ENCODE measurements around the gene CCDC57.
"Not testable (repeated sequence)": the region's sequence is repeated elsewhere in the genome, so short reads cannot be mapped to it uniquely, and the experiment has no call there.

The CCDC57 gene

DNA sequence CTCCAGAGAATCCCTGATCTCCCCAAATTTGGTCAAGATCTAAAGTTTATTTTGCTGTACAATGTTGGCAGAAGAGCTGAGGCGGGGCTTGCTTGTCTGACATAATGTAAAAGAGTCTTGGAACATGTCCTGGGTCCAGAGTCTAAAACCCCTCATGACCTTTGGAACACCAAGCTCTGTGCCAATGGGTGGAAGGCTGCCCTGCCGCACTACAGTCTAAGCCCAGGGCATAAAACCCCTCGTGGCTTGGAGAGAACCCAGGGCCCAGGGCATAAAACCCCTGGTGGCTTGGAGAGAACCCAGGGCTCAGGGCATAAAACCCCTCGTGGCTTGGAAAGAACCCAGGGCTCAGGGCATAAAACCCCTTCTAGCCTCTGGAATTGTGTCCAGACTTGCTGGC lies 36.7 kb downstream of the CCDC57 start:
- no peak for DNase-seq (ENCODE audit: low read depth)

DNA sequence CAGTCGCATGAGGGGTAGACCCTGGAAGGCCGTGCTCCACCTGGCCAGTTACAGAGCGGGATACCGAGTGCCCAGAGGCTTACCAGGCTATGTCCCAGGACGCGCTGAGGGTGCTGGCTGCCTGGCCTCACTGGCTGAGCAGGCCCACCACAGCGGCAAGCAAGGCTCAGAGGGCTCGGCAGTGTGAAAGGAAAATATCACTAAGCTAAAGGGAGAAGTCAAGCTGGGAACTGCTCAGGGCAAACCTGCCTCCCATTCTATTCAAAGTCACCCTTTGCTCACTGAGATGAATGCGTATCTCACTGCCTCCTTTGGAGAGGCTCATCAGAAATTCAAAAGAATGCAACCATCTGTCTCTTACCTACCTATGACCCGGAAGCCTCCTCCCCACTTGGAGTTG lies 37.4 kb downstream of the CCDC57 start:
- no peak for DNase-seq (ENCODE audit: low read depth)

DNA sequence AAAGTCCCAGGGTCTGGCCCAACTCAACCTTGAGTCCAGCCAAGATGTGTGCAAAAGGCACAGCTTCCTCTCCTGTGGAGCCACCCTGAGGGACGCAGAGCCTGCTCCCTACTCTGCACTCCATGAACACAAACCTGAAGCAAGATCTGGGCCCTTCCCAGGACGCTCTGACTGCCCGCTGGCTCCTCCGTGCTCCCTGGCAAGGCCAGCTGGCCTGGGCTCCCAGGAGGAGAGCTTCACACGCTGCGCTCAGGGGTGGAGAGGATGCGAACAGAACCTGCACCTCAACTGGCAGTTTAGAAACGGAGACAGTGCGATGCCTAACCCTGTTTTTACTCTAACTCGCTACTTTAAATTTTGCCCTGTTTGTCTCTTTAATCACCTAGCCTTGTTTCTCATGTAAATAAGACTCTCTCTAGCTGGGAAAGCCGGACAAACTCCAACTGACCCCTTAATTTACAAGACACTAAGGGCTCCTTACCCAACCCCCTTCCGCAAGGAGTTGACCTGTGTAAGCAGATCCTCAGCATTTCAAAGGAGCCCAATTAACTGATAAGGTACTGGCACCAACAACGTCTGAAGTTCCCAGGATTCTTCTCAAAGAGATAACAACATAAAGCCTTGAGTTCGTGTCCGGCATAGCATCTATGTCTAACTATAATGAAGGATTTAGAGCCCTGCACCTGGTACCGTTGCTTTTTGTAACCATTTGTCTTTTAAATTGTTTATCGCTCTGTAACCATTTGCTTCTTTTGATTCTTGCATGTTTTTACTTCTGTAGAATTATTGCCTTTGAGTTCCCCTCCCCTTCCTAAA lies 38.4 kb downstream of the CCDC57 start:
- not testable (repeated sequence) for DNase-seq (ENCODE audit: low read depth)

DNA sequence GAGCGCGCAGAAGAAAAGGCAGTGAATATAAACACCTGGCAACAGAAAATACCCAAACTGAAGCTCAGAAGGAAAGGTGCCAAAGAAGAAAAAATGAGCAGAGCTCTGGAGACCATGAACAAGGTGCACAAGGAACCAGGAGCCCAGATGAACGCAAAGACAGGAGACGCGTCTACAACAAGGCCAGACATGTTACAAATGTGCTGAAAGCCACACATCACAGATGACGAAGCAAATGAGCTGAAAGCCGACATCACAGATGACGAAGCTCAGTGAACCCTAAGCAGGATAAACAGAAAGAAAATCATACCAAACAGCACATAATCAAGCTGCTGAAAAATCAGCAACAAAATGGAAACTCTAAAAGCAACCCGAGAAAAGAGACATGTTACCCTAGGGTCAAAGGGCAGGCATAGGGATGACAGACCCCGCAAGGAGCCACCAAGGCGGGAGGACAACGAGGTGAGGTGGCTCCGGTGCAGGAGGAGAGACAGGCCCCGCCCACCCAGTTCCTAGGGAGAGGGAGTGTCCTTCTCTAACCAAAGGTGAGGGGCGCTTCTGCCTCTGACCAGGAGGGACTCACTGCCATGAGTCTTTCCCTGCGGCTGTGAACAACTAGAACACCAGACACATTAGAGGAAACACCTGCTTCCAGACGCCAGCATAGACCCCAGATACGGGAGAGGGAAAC lies 39.1 kb downstream of the CCDC57 start:
- DNase-seq (ENCODE audit: low read depth) = no peak

DNA sequence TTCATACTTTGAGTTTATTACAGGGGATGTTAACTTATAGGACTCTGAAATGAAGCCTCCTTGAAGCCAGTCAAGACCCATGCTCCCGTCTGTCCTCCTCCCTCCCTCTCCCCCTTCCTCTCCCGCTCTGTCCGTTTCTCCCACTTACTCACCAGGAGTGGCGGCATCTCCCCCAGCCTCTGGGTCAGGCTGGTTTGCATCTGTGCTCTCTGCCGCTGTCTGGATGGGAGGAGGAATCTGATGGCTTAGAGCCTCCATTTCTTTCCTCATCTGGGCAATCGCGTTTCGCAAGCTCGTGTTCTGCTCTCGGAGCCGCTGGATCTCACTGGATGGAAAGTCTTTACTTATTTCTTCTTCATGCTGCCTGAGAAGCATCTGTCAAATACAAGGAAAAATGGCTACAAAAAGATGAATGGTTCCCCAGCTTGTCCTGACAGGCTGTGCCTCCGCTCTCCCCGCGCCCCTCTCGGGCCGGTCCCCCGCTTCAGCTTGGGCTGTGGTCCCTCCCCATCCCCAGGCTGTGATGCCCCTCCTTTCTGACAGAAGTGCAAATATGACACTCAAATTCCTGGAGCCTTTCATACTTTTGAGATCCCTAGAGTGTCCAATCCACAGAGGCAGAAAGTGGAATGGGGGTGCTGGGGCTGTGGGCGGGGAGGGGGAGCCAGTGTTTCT lies 40.0 kb downstream of the CCDC57 start:
- no peak for DNase-seq (ENCODE audit: low read depth)

DNA sequence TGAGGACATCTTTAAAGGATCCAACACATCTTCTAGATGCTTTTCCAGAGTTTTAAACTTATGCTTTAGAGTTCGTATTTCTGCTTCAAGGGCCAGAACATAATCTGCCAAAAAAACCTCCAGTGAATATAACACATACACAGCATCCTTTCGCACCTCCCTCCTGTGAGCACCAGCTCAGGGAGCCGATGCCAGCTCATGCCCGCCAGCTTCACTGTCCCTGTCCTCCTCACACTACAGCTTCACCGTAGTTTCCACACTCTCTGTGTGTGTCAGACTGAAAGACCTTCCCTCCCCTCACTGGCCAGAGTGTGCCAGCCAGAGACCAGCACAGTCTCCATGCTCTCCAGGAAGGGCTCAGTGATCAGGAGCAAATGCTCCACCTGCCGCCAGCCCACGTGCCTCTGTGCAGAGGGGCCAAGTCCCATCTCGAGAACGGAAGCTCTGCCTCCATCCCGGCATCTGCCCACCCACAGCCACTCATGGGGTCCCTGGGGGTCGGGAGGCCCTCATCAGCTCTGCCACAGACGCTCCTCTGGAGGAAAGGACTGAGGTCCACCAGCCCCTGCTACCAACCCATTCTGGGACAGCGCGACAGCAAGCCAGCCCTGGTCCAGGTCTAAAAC lies 40.8 kb downstream of the CCDC57 start:
- DNase-seq (ENCODE audit: low read depth) = no peak

DNA sequence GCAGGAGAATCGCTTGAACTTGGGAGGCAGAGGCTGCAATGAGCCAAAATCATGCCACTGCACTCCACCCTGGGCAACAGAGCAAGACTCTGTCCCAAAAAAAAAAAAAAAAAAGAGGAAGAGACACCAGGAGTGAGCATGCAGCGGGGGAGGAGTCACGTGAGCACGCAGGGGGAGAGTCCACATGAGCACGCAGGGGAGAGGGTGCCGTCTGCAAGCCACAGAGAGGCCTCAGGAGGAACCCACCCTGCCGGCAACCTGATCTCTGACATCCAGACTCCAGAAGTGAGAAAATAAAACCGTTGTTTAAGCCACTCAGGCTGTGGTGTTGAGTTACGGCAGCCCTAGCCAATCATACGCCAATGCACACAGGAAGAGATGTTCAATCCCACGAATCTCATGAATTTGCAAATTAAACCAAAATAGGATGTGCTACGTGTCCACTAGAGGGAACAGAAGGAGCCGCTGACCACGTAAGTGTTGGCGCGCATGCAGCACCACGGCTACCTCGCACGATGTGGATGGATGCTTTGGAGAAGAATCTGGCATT lies 42.2 kb downstream of the CCDC57 start:
- no peak for DNase-seq (ENCODE audit: low read depth)

DNA sequence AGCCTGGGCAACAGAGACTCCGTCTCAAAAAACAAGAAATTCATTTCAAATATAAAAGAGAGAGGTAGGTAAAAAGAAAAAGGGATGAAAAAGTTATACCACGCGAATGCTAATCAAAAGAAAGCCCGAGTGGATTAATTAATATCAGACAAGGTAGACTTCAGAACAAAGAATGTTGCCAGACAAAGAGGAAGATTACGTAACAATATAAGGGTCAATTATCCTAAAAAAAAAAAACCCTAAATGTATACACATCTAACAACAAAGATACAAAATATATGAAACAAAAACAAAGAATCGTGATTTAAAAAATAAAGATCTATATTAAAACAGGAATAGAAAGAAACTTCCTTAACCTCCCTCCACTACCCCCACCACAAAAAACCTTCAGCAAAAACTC lies 44.1 kb downstream of the CCDC57 start:
- DNase-seq (ENCODE audit: low read depth) = no peak

DNA sequence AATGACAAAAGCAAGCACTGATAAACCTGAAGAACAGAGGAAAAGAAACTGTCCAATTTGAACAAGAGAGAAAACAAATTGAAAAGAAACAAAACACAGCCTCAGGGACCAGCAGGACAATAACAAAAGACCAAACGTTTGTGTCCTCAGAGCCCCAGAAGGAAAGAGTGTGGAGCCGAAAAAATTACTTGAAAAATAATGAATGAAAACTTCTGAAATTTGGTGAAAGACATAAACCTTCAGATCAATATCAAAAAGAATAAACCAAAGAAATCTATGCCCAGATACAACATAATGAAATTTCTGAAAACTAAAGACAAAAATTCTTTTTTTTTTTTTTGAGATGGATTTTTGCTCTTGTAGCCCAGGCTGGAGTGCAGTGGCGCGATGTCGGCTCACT lies 45.6 kb downstream of the CCDC57 start:
- DNase-seq (ENCODE audit: low read depth) = no peak

DNA sequence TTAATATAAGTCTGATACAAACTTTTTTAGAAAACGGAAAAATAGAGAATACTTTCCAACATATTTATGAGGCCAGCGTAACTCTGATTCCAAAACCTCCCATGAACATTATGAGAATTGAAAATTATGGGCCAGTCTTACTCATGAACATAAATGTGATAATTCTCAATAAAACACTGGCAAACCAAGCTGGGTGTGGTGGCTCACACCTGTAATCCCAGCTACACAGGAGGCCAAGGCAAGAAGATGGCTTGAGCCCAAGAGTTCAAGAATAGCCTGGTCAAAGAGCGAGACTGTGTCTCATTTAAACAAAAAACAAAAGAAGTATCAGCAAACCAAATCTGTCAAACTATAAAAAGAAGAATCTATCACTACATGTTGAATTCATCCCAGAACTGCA lies 47.8 kb downstream of the CCDC57 start:
- no peak for DNase-seq (ENCODE audit: low read depth)

DNA sequence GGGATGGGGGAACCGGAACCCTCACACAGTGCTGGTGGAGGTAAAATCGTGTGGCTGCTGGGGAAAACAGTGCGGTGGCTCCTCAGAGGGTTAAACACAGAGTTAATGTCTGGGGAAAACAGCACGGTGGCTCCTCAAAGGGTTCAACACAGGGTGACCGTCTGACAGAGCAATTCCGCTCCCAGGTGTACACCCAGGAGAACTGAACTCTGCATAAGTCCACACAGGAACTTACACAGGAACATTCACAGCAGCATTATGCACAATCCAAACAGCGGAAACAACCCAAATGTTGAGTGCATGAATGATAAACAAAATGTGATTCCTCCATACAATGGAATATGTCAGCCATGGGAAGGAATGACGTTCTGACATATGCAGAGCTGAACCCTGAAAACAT lies 51.4 kb downstream of the CCDC57 start:
- DNase-seq (ENCODE audit: low read depth) = no peak

DNA sequence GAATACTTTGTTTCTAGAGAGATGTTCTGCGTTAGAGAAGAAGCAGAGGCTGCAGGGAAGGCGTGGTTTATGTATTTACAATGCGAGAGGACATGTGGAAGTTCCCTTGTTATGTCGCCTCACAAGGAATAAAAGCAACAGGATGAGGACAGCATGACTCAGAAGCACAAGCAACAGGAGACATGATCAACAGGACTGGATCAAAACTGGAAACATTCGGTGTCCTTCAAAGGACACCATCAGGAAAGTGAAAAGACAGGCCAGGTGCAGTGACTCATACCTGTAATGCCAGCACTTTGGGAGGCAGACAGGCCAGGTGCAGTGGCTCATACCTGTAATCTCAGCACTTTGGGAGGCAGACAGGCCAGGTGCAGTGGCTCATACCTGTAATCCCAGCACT lies 52.6 kb downstream of the CCDC57 start:
- no peak for DNase-seq (ENCODE audit: low read depth)

DNA sequence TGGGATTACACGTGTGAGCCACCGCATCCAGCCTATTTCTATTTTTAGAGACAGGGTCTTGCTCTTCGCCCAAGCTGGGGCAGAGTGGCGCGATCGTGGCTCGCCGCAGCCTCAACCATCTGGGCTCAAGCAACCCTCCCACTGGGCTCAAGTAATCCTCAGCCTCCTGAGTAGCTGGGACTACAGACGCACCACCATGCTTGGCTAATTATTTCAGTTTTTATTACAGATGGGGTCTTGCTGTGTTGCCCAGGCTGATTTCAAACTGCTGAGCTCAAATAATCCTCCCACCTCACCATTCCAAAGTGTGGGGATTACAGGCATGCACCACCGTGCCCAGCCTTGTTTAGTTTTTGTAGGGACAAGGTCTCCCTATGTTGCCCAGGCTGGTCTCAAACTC lies 53.8 kb downstream of the CCDC57 start:
- DNase-seq (ENCODE audit: low read depth) = no peak

DNA sequence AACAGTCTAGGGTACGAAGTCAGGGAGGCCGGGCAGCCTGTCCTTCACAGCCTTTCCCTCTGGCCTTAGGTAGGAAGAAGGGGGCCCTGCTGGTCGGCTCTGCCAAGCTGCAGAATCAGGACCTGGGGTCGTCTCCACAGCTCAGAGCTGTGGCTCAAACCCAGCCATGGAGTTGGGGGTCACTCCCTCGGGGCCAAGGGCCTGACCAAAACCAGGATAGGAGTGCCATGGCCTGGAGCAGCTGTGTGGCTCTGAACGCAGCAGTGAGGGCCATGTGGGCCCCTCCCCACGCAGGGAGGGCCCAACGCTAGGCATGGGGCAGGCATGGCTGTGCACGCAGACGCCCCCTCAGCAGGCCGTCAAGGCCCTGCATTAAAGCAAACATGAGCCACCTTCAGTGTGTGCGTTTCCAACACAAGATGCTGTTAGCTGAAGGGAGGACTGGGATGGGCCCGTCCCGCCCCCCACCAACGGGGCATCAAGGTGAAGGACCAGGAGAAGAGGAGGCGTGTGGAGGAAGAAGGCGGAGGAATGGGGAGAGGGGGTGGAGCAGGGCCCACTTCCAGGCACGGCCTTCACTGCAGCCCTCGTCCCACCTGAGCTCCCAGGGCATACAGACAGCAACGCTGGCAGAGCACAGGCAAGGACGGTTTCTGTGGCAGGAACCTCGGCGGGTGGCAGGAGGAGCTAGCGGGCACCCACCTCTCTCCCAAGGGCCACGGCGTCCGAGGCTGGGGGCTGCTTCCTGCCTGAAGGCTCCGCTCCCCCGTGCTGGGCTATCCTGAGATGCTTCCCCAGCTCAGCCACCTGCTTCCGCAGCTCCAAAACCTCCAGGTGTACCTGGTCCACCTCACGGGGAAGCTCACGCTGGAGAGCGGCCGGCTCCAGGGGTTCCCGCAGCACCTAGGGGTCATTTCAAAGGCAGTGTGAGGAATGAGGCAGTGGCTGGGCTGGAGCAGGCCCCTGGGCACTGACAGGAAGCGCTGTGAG lies 55.3 kb downstream of the CCDC57 start:
- no peak for DNase-seq (ENCODE audit: low read depth)

DNA sequence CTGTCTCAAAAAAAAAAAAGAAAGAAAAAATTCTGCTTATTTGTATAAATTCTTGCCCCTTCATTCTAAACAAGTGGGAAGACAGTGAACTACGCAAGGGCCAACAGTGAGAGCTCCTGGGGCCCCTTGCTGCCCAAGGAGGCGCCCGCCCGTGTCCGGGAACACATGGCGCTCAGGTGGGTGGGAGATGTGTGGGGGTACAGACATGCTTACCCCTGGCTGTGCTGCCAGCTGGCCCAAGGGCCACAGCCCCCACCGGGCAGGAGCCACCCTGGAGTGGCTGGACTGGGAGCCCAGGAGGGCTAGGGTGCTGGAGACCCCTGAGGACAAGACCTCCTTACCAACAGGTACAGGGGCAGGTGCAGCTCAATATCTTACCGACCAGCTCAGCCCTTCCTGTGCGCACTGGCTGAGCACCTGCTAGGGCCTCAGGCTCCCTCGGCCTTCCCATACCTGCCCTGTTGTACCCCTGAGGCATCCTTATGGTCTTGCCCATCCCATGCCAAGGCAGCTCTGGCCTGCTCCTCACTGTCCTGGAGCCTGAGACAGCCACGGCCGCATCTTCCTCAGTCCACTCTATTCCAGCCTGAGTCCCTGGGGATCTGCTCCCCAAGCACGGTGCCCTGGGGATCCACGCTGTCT lies 56.2 kb downstream of the CCDC57 start:
- DNase-seq (ENCODE audit: low read depth) = no peak

DNA sequence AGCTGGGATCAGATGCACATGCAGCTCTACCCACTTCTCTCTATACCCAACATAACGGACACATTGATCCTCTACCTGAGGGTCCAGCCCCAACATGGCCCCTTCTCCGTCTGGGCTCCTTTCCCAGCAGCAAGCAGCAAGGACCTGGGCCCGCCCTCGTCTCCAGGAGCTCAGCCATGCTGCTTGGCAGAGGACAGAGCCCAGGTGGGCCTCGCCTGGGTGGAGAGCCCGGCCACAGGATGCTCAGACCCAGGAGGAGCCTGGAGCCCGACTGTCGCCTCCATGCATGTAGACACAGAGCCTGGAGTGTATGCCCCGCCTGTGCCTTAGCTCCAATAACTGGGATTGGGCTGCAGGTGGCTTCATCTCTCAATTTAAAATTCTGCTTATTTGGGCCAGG lies 57.0 kb downstream of the CCDC57 start:
- DNase-seq (ENCODE audit: low read depth) = no peak

DNA sequence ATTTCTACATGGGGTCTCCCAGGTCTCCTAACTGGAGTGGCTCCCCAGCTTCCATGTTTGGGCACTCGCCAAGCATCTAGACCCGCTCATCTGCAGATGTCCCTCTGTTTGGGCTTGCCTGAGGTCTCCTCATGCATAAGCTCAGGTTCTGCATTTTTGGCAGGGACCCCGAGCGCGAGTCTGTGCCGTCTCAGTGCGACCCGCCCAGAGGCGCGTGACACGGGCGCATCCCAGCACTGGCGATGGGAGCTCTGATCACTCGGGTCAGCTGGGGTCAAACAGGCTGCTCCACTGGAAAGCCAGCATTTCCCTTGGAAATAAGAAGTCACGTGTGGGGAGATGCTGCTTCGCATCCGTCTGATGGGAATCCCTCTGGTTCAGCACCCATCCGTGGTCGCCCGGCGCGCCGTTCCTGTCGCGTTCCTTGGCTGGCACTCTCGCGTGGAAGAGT lies 57.7 kb downstream of the CCDC57 start:
- no peak for DNase-seq (ENCODE audit: low read depth)

DNA sequence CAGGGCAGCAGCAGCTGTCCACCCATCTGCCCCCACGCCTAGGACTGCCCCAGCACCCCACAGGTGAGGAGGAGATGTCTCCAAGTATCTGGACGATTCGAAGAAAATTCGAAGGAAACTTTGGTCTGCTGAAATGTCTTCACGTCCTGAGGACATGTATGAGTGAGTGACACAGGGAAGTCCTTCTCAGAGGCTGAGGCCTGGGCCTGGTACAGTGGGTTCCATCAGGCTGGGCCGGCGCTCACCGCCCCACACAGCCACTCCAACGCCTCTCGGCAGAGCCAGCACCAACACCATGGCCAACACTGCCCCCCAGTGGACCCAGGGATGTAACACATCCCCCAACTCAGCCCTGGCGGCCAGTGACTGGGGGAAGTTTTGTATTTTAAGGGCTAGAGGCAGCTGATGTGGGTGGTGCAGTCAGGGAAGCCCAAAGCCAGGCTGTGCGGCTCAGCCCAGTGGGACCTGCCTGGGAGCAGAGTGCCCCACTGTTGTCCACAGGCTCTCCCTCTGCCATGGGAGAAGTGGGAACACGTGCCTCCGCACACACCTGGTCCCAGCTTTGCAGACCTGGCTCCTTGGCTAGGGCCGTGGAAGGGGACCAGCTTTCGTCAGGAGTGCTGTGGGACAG lies 58.8 kb downstream of the CCDC57 start:
- DNase-seq (ENCODE audit: low read depth) = peak; percentile 69

DNA sequence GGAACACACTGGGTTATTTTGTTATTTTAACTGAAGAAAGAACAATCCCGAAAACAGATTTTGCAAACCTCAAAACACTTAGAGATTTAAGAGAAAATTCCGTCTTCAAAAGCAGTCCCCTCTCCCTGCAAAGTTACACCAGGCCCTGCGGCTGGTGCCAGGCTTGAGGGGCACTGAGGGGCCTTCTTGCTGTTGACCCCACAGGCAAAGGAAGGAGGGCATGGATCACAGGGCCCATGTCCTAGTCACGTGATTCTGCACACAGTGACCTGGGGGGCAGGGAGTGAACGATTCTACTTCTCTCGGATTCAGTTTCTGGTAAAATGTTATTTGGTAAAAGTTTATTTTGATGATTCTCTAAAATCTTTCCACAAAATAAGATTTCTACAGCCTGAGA lies 59.3 kb downstream of the CCDC57 start:
- no peak for DNase-seq (ENCODE audit: low read depth)
